Adrenal gland (tissue), 12 donors: Measurements from ENCODE around the gene LACRT. TPM values are rescaled to one million over a fixed set of nuclear protein-coding genes. Genes with fewer than 3 reads are reported as not detected.

ENCODE experiments used
- DNase-seq, 7 donors: peaks; one replicate each; pipeline ENCODE4 v3.0.0-alpha.2; 2019 to 2020
- H3K27ac ChIP-seq, 5 donors: fragments of 200-600 bp; sonication (generic) in 4 of 5; 1 replicate in 3 of 5; 2 replicates in 2 of 5; pipeline versions ENCODE4 v1.5.1 to v1.8.0; 2016 to 2020; ENCODE audit warnings: mild to moderate bottlenecking in 1 of 5
- H3K27me3 ChIP-seq: fragments of 200-600 bp; 2 replicates; pipeline ENCODE4 v1.8.0; 2021
- H3K36me3 ChIP-seq, 2 donors: fragments of 200-600 bp; replicated peaks in 1 of 2; 1 replicate in 1 of 2; 2 replicates in 1 of 2; pipeline versions ENCODE4 v1.5.1 to v1.8.0; 2018 to 2022
- H3K4me1 ChIP-seq, 2 donors: fragments of 200-600 bp; replicated peaks in 1 of 2; 1 replicate in 1 of 2; 2 replicates in 1 of 2; pipeline versions ENCODE4 v1.5.1 to v1.8.0; 2018 to 2021
- H3K4me3 ChIP-seq, 4 donors: fragments of 200-600 bp; sonication (generic) in 3 of 4; one replicate each; pipeline ENCODE4 v1.5.1; 2016 to 2018
- H3K9me3 ChIP-seq, 3 donors: fragments of 200-600 bp; sonication (generic) in 1 of 3; replicated peaks in 1 of 3; 1 replicate in 2 of 3; 2 replicates in 1 of 3; pipeline versions ENCODE4 v1.5.1 to v1.8.0; 2016 to 2021
- CTCF ChIP-seq, 6 experiments: fragments of 450-650 bp in 4 of 6; fragments of 200-600 bp in 2 of 6; sonication (generic) in 1 of 6; IDR thresholded peaks; 1 replicate in 5 of 6; 2 replicates in 1 of 6; pipeline versions ENCODE4 v1.5.1 to v1.8.0; 2016 to 2021; ENCODE audit warnings: antibody characterized with exemption in 6 of 6, mild to moderate bottlenecking in 2 of 6, moderate library complexity in 1 of 6
- POLR2A ChIP-seq, 2 donors: fragments of 450-650 bp; IDR thresholded peaks; one replicate each; pipeline ENCODE4 v1.6.1; 2017; ENCODE audit warnings: antibody characterized with exemption in 2 of 2, mild to moderate bottlenecking in 2 of 2, moderate library complexity in 1 of 2
- WGBS, 4 donors: extraction: QIAGEN DNeasy Blood & Tissue Kit in 2 of 4; methylation state at CpG; one replicate each; pipeline versions ENCODE4 v1.1.5 to v1.1.7; 2013 to 2017; 5-methylcytosine and 5-hydroxymethylcytosine counted together
- intact Hi-C, 2 donors: fragments of 100-400 bp; cut with DNase I; formaldehyde crosslinking; loops; one replicate each; pipeline versions ENCODE4 v1.14.1 to v1.15.0; 2022 to 2023
- polyA plus RNA-seq, 3 donors: library from polyadenylated mRNA; stranded (reverse); fragments of 200-250 nt in 2 of 3; fragments of 350-450 nt in 1 of 3; fragmentation: Illumina TruSeq in 1 of 3; extraction: RNeasy Lipid Tissue Mini Kit (QIAGEN cat#74804) in 1 of 3; gene quantifications; one replicate each; pipeline ENCODE4 v1.2.3, GENCODE V29; 2013 to 2014
- total RNA-seq, 9 donors: library from RNA; depleted of rRNA in 4 of 9; stranded (reverse); fragments of >200 nt in 4 of 9; fragments of 120-200 nt in 1 of 9; fragmentation: NEBNext Ultra II Directional in 1 of 9; extraction: Animal tissue kit (Norgen Biotek cat#: 25700) in 1 of 9; gene quantifications; one replicate each; pipeline versions ENCODE4 v1.1.0 to v1.2.4, GENCODE V29; 2013 to 2023
- donor health status: healthy with polysubstance abuse.
- donor health status: Bipolar disorder and iron deficiency.
- donor health status: DM: yes; HTN: yes; CAD: no.
- donor health status: DM: no; HTN: no; CAD: no.
- donor health status: DM: no; HTN: no; CAD: no.
- donor health status: DM: yes; HTN: yes; CAD: no.

Gene LACRT
- total and polyA plus RNA-seq, 12 donors: not detected

- Histone ChIP-seq H3K27me3 (peaks cover 14% of the 10 kb centered on the region), H3K27ac (no peak overlapping the region), H3K4me3 (no peak overlapping the region), H3K36me3 (no peaks in the 10 kb centered on the region), H3K4me1 (no peaks in the 10 kb centered on the region), H3K9me3 (no peaks in the 10 kb centered on the region)
- intact Hi-C loops: no loop called here
- 70 to 92% (median 88%) methylated on average over 2 of the region's 2 CpGs for WGBS, 4 donors
- TF ChIP-seq POLR2A (IDR thresholded peaks at IDR 0.05) (no peak), CTCF (IDR thresholded peaks at IDR 0.05) (no peak)
- no peak for DNase-seq
These were observed 25.9 kb downstream of the LACRT start for GRCh38 chr12:54608769-54609168.

- intact Hi-C loops: no loop called here
- no peak for DNase-seq
- WGBS, 4 donors: 62 to 66% (median 65%) methylated on average over 6 of the region's 6 CpGs
- Histone ChIP-seq H3K27ac (no peak overlapping the region), H3K9me3 (no peaks in the 10 kb centered on the region), H3K4me3 (no peak overlapping the region), H3K36me3 (no peaks in the 10 kb centered on the region), H3K4me1 (no peaks in the 10 kb centered on the region), H3K27me3 (peaks cover 8% of the 10 kb centered on the region)
- TF ChIP-seq CTCF (IDR thresholded peaks at IDR 0.05): no peak
These were observed 26.5 kb downstream of the LACRT start for GRCh38 chr12:54608156-54608555.

- no peak for DNase-seq
- TF ChIP-seq POLR2A (IDR thresholded peaks at IDR 0.05) (no peak), CTCF (IDR thresholded peaks at IDR 0.05) (no peak)
These were observed 28.1 kb downstream of the LACRT start for GRCh38 chr12:54606556-54606955.

GRCh38 chr12:54605138-54605970, 29.3 kb downstream of the LACRT start:
- H3K27me3 ChIP-seq: no peaks in the 10 kb centered on the region
- no peak overlapping the region for H3K27ac ChIP-seq
- TF ChIP-seq POLR2A (IDR thresholded peaks at IDR 0.05) (no peak), CTCF (IDR thresholded peaks at IDR 0.05) (no peak)
- no peaks in the 10 kb centered on the region for H3K36me3 ChIP-seq
- WGBS, 4 donors: 86 to 94% (median 90%) methylated on average over 6 of the region's 6 CpGs
- intact Hi-C loops: no loop called here
- no peaks in the 10 kb centered on the region for H3K9me3 ChIP-seq
- H3K4me3 ChIP-seq: no peak overlapping the region
- DNase-seq: no peak
- H3K4me1 ChIP-seq: no peaks in the 10 kb centered on the region

More at GRCh38 chr12:54606556-54606955, 28.1 kb downstream of the LACRT start:
- Histone ChIP-seq H3K4me3 (no peak overlapping the region), H3K27ac (no peak overlapping the region), H3K4me1 (no peaks in the 10 kb centered on the region), H3K9me3 (no peaks in the 10 kb centered on the region), H3K36me3 (no peaks in the 10 kb centered on the region), H3K27me3 (no peaks in the 10 kb centered on the region)
- WGBS, 4 donors: 49 to 61% (median 53%) methylated on average over 3 to 4 of the region's 4 CpGs
- intact Hi-C loops: no loop called here
